ENCODE results near the gene D2HGDH. TPM values are rescaled to one million over a fixed set of nuclear protein-coding genes. Genes with fewer than 3 reads are reported as not detected.

Gene D2HGDH
- total and polyA plus RNA-seq, 10 of the 15 experiments (the other 5 are each of a cell fraction or from before 2014, with no cell fraction given): 0.52 to 32.1 (median 11.0) TPM

- ATAC-seq (no peak), FAIRE-seq (no peak), DNase-seq (ENCODE audit: low read depth, low spot score) (no peak)
- BruUV-seq (replicated peaks): no TSS peak
- no peak overlapping the region for H3K4me2 ChIP-seq (ENCODE audit: control insufficient read depth, insufficient read depth)
- 99% methylated on average over 21 of the region's 21 CpGs for WGBS (ENCODE audit: insufficient coverage, insufficient replicate concordance, low lambda C conversion rate, missing lambda C conversion rate)
- ChIA-PET POLR2A (no interaction called here), SMC1A (ENCODE audit: uncharacterized antibody, unreplicated experiment) (no interaction called here), CTCF (no interaction called here), RAD21 (ENCODE audit: unreplicated experiment) (no interaction called here)
- H3K27me3 ChIP-seq (replicated peaks in 1 of 2; ENCODE audit: control insufficient read depth in 2 of 2, insufficient read depth in 2 of 2, low read length in 1 of 2): no peaks in the 10 kb centered on the region
- peaks cover 14 to 25% of the 10 kb centered on the region in 2 experiments; a peak in 3 of 4 replicates for H3K36me3 ChIP-seq (ENCODE audit: control insufficient read depth in 2 of 2, insufficient read depth in 2 of 2, low read length in 1 of 2)
- H3K4me1 ChIP-seq (ENCODE audit: control insufficient read depth, insufficient read depth, low read length): no peaks in the 10 kb centered on the region
- in situ Hi-C loops (cut with MboI): no loop called here
- no peak overlapping the region for H3K27ac ChIP-seq (ENCODE audit: control insufficient read depth, insufficient read depth)
- H4K20me1 ChIP-seq (ENCODE audit: control insufficient read depth, insufficient read depth): no peaks in the 10 kb centered on the region
- H3K9me3 ChIP-seq (replicated peaks; ENCODE audit: control insufficient read depth, insufficient read depth, low read length): peaks cover 19% of the 10 kb centered on the region; the same call in 2 of the 3 replicates
- no peak overlapping the region for H2AFZ ChIP-seq (ENCODE audit: control insufficient read depth, low read depth, low read length)
- no peak overlapping the region for H3K4me3 ChIP-seq
- H3K79me2 ChIP-seq (ENCODE audit: control insufficient read depth, insufficient read depth, low read length): no peaks in the 10 kb centered on the region
- intact Hi-C loops (cut with micrococcal nuclease; ENCODE audit: unreplicated experiment): no loop called here
- H3K9ac ChIP-seq (ENCODE audit: control insufficient read depth, insufficient read depth, low read length): no peak overlapping the region
- TF ChIP-seq CEBPB (IDR thresholded peaks at IDR 0.05; ENCODE audit: borderline replicate concordance in 1 of 2, low read depth in 2 of 2, low read length in 2 of 2) (no peak), NR2C1 (IDR thresholded peaks at IDR 0.05) (no peak), EP300 (IDR thresholded peaks at IDR 0.05; ENCODE audit: borderline replicate concordance in 1 of 2, control insufficient read depth in 1 of 2, low read depth in 2 of 2, low read length in 2 of 2) (no peak), RUNX3 (IDR thresholded peaks at IDR 0.05; ENCODE audit: low read length) (peak; percentile 34; the same call in 1 of the 2 replicates), SMC3 (IDR thresholded peaks at IDR 0.05; ENCODE audit: borderline replicate concordance, low read length) (no peak), CBX5 (IDR thresholded peaks at IDR 0.05; ENCODE audit: low read depth) (peak; percentile 89; the same call in 1 of the 2 replicates), JUNB (IDR thresholded peaks at IDR 0.05) (no peak), ZBED1 (IDR thresholded peaks at IDR 0.05; ENCODE audit: borderline replicate concordance) (no peak), CEBPZ (IDR thresholded peaks at IDR 0.05; ENCODE audit: low read depth, low read length) (no peak), ZNF622 (IDR thresholded peaks at IDR 0.05) (no peak), YY1 (IDR thresholded peaks at IDR 0.05; ENCODE audit: low read depth, low read length) (0 out of 2 replicates have a peak, but pooled peaks have one; percentile 10), CBFB (IDR thresholded peaks at IDR 0.05; ENCODE audit: low read depth) (no peak), BACH1 (IDR thresholded peaks at IDR 0.05; ENCODE audit: borderline replicate concordance) (no peak), KLF5 (IDR thresholded peaks at IDR 0.05; ENCODE audit: partially characterized antibody) (no peak), MTA3 (IDR thresholded peaks at IDR 0.05; ENCODE audit: borderline replicate concordance, low read length) (no peak), CREB1 (IDR thresholded peaks at IDR 0.05; ENCODE audit: low read depth) (no peak)
- TF ChIP-seq, protein P1, sequence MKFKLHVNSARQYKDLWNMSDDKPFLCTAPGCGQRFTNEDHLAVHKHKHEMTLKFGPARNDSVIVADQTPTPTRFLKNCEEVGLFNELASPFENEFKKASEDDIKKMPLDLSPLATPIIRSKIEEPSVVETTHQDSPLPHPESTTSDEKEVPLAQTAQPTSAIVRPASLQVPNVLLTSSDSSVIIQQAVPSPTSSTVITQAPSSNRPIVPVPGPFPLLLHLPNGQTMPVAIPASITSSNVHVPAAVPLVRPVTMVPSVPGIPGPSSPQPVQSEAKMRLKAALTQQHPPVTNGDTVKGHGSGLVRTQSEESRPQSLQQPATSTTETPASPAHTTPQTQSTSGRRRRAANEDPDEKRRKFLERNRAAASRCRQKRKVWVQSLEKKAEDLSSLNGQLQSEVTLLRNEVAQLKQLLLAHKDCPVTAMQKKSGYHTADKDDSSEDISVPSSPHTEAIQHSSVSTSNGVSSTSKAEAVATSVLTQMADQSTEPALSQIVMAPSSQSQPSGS (IDR thresholded peaks at IDR 0.05; ENCODE audit: low read length): no peak
- TF ChIP-seq, protein P2, sequence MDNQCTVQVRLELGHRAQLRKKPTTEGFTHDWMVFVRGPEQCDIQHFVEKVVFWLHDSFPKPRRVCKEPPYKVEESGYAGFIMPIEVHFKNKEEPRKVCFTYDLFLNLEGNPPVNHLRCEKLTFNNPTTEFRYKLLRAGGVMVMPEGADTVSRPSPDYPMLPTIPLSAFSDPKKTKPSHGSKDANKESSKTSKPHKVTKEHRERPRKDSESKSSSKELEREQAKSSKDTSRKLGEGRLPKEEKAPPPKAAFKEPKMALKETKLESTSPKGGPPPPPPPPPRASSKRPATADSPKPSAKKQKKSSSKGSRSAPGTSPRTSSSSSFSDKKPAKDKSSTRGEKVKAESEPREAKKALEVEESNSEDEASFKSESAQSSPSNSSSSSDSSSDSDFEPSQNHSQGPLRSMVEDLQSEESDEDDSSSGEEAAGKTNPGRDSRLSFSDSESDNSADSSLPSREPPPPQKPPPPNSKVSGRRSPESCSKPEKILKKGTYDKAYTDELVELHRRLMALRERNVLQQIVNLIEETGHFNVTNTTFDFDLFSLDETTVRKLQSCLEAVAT (IDR thresholded peaks at IDR 0.05): no peak
- TF ChIP-seq, protein P3, sequence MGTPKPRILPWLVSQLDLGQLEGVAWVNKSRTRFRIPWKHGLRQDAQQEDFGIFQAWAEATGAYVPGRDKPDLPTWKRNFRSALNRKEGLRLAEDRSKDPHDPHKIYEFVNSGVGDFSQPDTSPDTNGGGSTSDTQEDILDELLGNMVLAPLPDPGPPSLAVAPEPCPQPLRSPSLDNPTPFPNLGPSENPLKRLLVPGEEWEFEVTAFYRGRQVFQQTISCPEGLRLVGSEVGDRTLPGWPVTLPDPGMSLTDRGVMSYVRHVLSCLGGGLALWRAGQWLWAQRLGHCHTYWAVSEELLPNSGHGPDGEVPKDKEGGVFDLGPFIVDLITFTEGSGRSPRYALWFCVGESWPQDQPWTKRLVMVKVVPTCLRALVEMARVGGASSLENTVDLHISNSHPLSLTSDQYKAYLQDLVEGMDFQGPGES (IDR thresholded peaks at IDR 0.05): no peak
Observed at GRCh38 chr2:241722896-241723454, 11.5 kb upstream of the D2HGDH start.
